ENCODE results near the gene MORN1. TPM values are rescaled to one million over a fixed set of nuclear protein-coding genes. Genes with fewer than 3 reads are reported as not detected.
A peak's percentile ranks its signal among the peaks of the same experiment; 100 is the strongest.

MORN1 gene
- total RNA-seq, 2 donors from 2014 or later: 4.0 to 7.5 TPM

DNA sequence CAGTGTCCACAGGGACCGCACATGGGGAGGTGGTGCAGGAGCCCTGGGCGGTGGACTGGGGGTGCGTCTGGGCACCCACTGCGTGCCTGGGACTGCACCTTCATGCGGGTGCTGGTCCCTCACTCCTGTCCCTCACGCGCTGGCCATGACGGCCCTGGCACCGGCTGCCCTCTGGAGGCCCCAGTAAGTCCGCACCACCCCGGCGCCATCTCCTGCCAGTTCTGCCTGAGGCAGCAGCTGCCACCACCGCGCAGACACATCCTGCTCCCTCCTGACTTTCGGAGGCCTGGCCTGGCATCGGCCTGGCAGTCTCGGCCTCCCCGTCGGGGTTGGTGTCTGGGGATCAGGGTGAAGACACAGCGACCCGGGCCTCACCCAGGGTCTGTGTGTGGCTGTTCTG is 64.8 kb downstream of the MORN1 start:
- no peaks in the 10 kb centered on the region for H3K9me3 Mint-ChIP-seq

GRCh38 chr1:2324553-2325366 is 66.6 kb downstream of the MORN1 start:
- peak overlapping the region in 1 of 2 donors; percentile 52 for H3K27ac Mint-ChIP-seq
- ATAC-seq (no peak), DNase-seq (ENCODE audit: low spot score) (no peak)
- peaks cover 0 to 3% of the 10 kb centered on the region in 2 donors for H3K27me3 Mint-ChIP-seq
- H3K9me3 Mint-ChIP-seq: no peaks in the 10 kb centered on the region
- H3K4me1 Mint-ChIP-seq (ENCODE audit: low read depth in 2 of 2): peaks cover 2 to 5% of the 10 kb centered on the region in 2 donors
- H3K4me3 Mint-ChIP-seq: no peak overlapping the region
- no peaks in the 10 kb centered on the region for H3K36me3 Mint-ChIP-seq

More for the DNA sequence above, 64.8 kb downstream of the MORN1 start:
- Mint-ChIP-seq H3K4me3 (no peak overlapping the region), H3K4me1 (ENCODE audit: low read depth in 2 of 2) (peaks cover 2 to 5% of the 10 kb centered on the region in 2 donors), H3K27ac (no peak overlapping the region), H3K27me3 (peaks cover 0 to 3% of the 10 kb centered on the region in 2 donors), H3K36me3 (no peaks in the 10 kb centered on the region)
- DNase-seq (ENCODE audit: low spot score): no peak
- ATAC-seq: no peak

- H3K27me3 Mint-ChIP-seq: peaks cover 0 to 3% of the 10 kb centered on the region in 2 donors
- no peak overlapping the region for H3K27ac Mint-ChIP-seq
- H3K4me1 Mint-ChIP-seq (ENCODE audit: low read depth in 2 of 2): peaks cover 2 to 5% of the 10 kb centered on the region in 2 donors
- DNase-seq (ENCODE audit: low spot score) (no peak), ATAC-seq (no peak)
- no peaks in the 10 kb centered on the region for H3K9me3 Mint-ChIP-seq
- no peak overlapping the region for H3K4me3 Mint-ChIP-seq
- H3K36me3 Mint-ChIP-seq: no peaks in the 10 kb centered on the region
These were observed 67.8 kb downstream of the MORN1 start for GRCh38 chr1:2323451-2323974.

- Mint-ChIP-seq H3K36me3 (no peaks in the 10 kb centered on the region), H3K27ac (no peak overlapping the region), H3K27me3 (peaks cover 0 to 3% of the 10 kb centered on the region in 2 donors), H3K9me3 (no peaks in the 10 kb centered on the region), H3K4me1 (ENCODE audit: low read depth in 2 of 2) (peaks cover 2 to 5% of the 10 kb centered on the region in 2 donors), H3K4me3 (no peak overlapping the region)
- ATAC-seq (no peak), DNase-seq (ENCODE audit: low spot score) (no peak)
These were observed 68.7 kb downstream of the MORN1 start for GRCh38 chr1:2322581-2323211.

DNA sequence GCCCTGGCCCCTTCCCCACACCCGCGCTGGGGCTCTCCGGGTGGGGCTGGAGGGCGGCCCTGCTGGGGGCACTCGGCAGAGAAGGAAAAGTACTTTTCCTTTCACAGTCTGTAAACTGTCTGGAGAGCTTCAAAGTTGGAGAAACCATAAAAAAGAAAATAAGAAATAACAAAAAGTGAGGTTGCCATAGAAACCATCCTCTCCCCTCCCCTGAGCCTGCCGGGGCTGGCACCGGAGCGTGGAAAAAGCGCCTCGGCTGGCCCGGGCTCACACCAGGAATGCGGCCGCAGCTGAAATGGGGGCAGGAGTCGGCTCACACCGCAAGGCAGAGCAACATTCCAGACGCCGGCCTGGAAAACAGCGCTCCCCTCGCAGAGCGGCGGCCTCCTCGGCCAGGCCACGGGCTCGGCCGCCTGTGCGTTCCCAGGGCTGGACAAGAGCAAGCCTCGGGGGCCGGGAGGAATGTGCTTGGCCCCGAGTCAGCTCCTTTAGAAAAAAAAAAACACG is 69.2 kb downstream of the MORN1 start:
- DNase-seq (ENCODE audit: low spot score) (no peak), ATAC-seq (no peak)
- Mint-ChIP-seq H3K4me3 (no peak overlapping the region), H3K4me1 (ENCODE audit: low read depth in 2 of 2) (peaks cover 2 to 3% of the 10 kb centered on the region in 2 donors), H3K27ac (no peak overlapping the region), H3K27me3 (peaks cover 0 to 3% of the 10 kb centered on the region in 2 donors), H3K9me3 (no peaks in the 10 kb centered on the region), H3K36me3 (no peaks in the 10 kb centered on the region)

GRCh38 chr1:2320760-2321667 is 70.3 kb downstream of the MORN1 start:
- H3K4me1 Mint-ChIP-seq (ENCODE audit: low read depth in 2 of 2): peaks cover 0 to 5% of the 10 kb centered on the region in 2 donors
- peaks cover 0 to 3% of the 10 kb centered on the region in 2 donors for H3K27me3 Mint-ChIP-seq
- H3K4me3 Mint-ChIP-seq: no peak overlapping the region

GRCh38 chr1:2320006-2320405 is 71.3 kb downstream of the MORN1 start:
- Mint-ChIP-seq H3K27me3 (peaks cover 0 to under 1% of the 10 kb centered on the region in 2 donors), H3K36me3 (no peaks in the 10 kb centered on the region), H3K4me3 (no peak overlapping the region)

More at GRCh38 chr1:2320760-2321667, 70.3 kb downstream of the MORN1 start:
- H3K36me3 Mint-ChIP-seq: no peaks in the 10 kb centered on the region
- DNase-seq (ENCODE audit: low spot score) (no peak), ATAC-seq (no peak)
- no peak overlapping the region for H3K27ac Mint-ChIP-seq
- no peaks in the 10 kb centered on the region for H3K9me3 Mint-ChIP-seq

GRCh38 chr1:2319291-2319690 is 72.1 kb downstream of the MORN1 start:
- H3K4me3 Mint-ChIP-seq: no peak overlapping the region

More at GRCh38 chr1:2320006-2320405, 71.3 kb downstream of the MORN1 start:
- Mint-ChIP-seq H3K9me3 (no peaks in the 10 kb centered on the region), H3K27ac (no peak overlapping the region), H3K4me1 (ENCODE audit: low read depth in 2 of 2) (peaks cover 0 to 5% of the 10 kb centered on the region in 2 donors)
- no peak for ATAC-seq
- DNase-seq (ENCODE audit: low spot score): no peak

GRCh38 chr1:2318314-2319278 is 72.8 kb downstream of the MORN1 start:
- no peaks in the 10 kb centered on the region for H3K36me3 Mint-ChIP-seq
- H3K9me3 Mint-ChIP-seq: no peaks in the 10 kb centered on the region
- no peak for ATAC-seq
- peaks cover 0 to 5% of the 10 kb centered on the region in 2 donors for H3K4me1 Mint-ChIP-seq (ENCODE audit: low read depth in 2 of 2)
- no peak overlapping the region for H3K4me3 Mint-ChIP-seq
- H3K27me3 Mint-ChIP-seq: no peaks in the 10 kb centered on the region
- H3K27ac Mint-ChIP-seq: no peak overlapping the region
- DNase-seq (ENCODE audit: low spot score): no peak

More at GRCh38 chr1:2319291-2319690, 72.1 kb downstream of the MORN1 start:
- Mint-ChIP-seq H3K9me3 (no peaks in the 10 kb centered on the region), H3K36me3 (no peaks in the 10 kb centered on the region), H3K4me1 (ENCODE audit: low read depth in 2 of 2) (peaks cover 0 to 5% of the 10 kb centered on the region in 2 donors), H3K27ac (no peak overlapping the region), H3K27me3 (no peaks in the 10 kb centered on the region)
- DNase-seq (ENCODE audit: low spot score) (no peak), ATAC-seq (no peak)

DNA sequence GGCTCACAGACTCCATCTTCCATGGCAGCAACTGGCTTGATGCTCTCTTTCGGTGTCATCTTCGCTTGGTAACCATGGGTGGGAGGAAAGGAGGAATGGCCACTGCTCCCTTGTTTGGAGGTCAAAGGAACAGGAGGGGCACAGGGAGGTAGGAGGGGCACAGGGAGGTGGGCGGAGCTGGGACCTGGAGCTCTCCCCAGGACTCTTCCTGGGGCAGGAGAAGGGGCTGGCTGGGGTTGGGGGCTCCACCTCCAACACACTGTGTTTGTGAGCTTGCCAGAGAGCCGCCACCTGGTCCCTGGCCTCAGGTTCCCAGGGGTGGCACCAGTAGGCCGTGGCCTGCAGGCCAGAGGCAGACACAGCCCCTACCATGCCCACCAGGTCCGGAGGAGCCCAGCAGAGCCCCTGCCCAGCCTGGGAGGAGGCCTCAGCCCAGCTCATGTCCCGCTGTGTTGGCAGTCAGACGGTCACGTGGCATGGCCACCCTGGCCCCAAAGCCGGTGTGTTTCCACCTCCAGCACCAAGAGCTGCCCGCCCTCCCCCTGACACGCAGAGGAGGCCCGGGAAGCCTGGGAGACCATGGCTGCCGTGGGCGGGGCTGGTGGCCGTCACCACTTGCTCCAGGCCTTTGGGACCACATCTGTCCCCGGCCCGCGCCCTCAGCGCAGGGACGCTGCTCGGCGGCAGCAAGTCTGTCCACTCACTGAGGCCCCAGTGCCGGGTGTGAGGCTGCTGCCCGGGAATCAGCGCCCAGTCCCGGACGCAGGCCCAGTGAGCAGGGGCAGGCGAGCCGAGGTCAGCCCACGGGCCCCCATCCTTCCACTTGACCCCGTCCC is 73.9 kb downstream of the MORN1 start:
- Mint-ChIP-seq H3K4me3 (peak overlapping the region; percentile 59), H3K27ac (peak overlapping the region in 1 of 2 donors; percentile 49), H3K27me3 (no peaks in the 10 kb centered on the region), H3K36me3 (no peaks in the 10 kb centered on the region), H3K9me3 (no peaks in the 10 kb centered on the region), H3K4me1 (ENCODE audit: low read depth in 2 of 2) (peaks cover 0 to 5% of the 10 kb centered on the region in 2 donors)
- no peak for ATAC-seq
- no peak for DNase-seq (ENCODE audit: low spot score)

GRCh38 chr1:2316451-2316961 is 74.8 kb downstream of the MORN1 start:
- H3K36me3 Mint-ChIP-seq: no peaks in the 10 kb centered on the region
- DNase-seq (ENCODE audit: low spot score) (no peak), ATAC-seq (no peak)
- no peak overlapping the region for H3K4me3 Mint-ChIP-seq
- H3K9me3 Mint-ChIP-seq: no peaks in the 10 kb centered on the region
- H3K27me3 Mint-ChIP-seq: no peaks in the 10 kb centered on the region
- peaks cover 0 to 5% of the 10 kb centered on the region in 2 donors for H3K4me1 Mint-ChIP-seq (ENCODE audit: low read depth in 2 of 2)
- H3K27ac Mint-ChIP-seq: peak overlapping the region in 1 of 2 donors; percentile 49

Data from natural killer cell treated with Interleukin-12 subunit alpha and Interleukin-12 subunit beta and Interleukin-15 and Interleukin-18, amount 100 ng/mL, for 72 hours (primary cell).